ENCODE data around the gene NUMB. TPM values are rescaled to one million over a fixed set of nuclear protein-coding genes. Genes with fewer than 3 reads are reported as not detected.
A peak's percentile ranks its signal among the peaks of the same experiment; 100 is the strongest.

The NUMB gene
- total and polyA plus RNA-seq, 2 donors (not counting 1 experiment from before 2014, with no cell fraction given) = 36.0 to 151 TPM

- no peaks in the 10 kb centered on the region for H3K27me3 ChIP-seq (ENCODE audit: control insufficient read depth, insufficient read depth, low read length)
- TF ChIP-seq CTCF (conservative IDR thresholded peaks at IDR 0.05 in 1 of 2, IDR thresholded peaks at IDR 0.05 in 1 of 2; ENCODE audit: low read depth in 1 of 2, low read length in 2 of 2) (no peak), EZH2 (IDR thresholded peaks at IDR 0.05; ENCODE audit: low read length, missing control alignments) (no peak)
- H3K27ac ChIP-seq (ENCODE audit: insufficient read depth, low read length) = no peak overlapping the region
- DNase-seq (ENCODE audit: low read depth in 2 of 2) = no peak
- H3K4me1 ChIP-seq (ENCODE audit: control insufficient read depth, extremely low read depth, insufficient read depth, low read length) = peaks cover 4% of the 10 kb centered on the region
- no peak overlapping the region for H3K9ac ChIP-seq (ENCODE audit: insufficient read depth, low read length)
- H3K79me2 ChIP-seq (ENCODE audit: control insufficient read depth, insufficient read depth, low read length) = peaks cover 11% of the 10 kb centered on the region
- no peaks in the 10 kb centered on the region for H3K36me3 ChIP-seq (ENCODE audit: control insufficient read depth, insufficient read depth, low read length)
- peak overlapping the region; percentile 39 to 75 (median 45) for H3K4me3 ChIP-seq (replicated peaks in 1 of 4; ENCODE audit: control extremely low read depth in 1 of 4, insufficient read depth in 1 of 4, low read depth in 3 of 4, low read length in 4 of 4)
- H2AFZ ChIP-seq (ENCODE audit: low read length) = peak overlapping the region; percentile 75
- H3K4me2 ChIP-seq (ENCODE audit: extremely low read depth, insufficient read depth, low read length) = peak overlapping the region; percentile 81
- H3K9me3 ChIP-seq (ENCODE audit: control insufficient read depth, insufficient read depth, low read depth, low read length) = no peaks in the 10 kb centered on the region
- no peaks in the 10 kb centered on the region for H4K20me1 ChIP-seq (ENCODE audit: control insufficient read depth, extremely low read depth, insufficient read depth, low read length)
Measured at GRCh38 chr14:73492043-73492552, 33.8 kb upstream of the NUMB start.

GRCh38 chr14:73491256-73492042 is 33.1 kb upstream of the NUMB start:
- H3K4me3 ChIP-seq (replicated peaks in 1 of 4; ENCODE audit: control extremely low read depth in 1 of 4, insufficient read depth in 1 of 4, low read depth in 3 of 4, low read length in 4 of 4) = peak overlapping the region; percentile 40 to 75 (median 50)
- peak overlapping the region; percentile 75 for H2AFZ ChIP-seq (ENCODE audit: low read length)
- TF ChIP-seq EZH2 (IDR thresholded peaks at IDR 0.05; ENCODE audit: low read length, missing control alignments) = no peak
- no peak for TF ChIP-seq CTCF (conservative IDR thresholded peaks at IDR 0.05 in 1 of 2, IDR thresholded peaks at IDR 0.05 in 1 of 2; ENCODE audit: low read depth in 1 of 2, low read length in 2 of 2)
- H3K4me2 ChIP-seq (ENCODE audit: extremely low read depth, insufficient read depth, low read length) = peak overlapping the region; percentile 81
- H3K9me3 ChIP-seq (ENCODE audit: control insufficient read depth, insufficient read depth, low read depth, low read length) = no peaks in the 10 kb centered on the region
- H3K27ac ChIP-seq (ENCODE audit: insufficient read depth, low read length) = peak overlapping the region; percentile 57
- DNase-seq (ENCODE audit: low read depth in 2 of 2) = peak; percentile 54 to 80
- H3K36me3 ChIP-seq (ENCODE audit: control insufficient read depth, insufficient read depth, low read length) = no peaks in the 10 kb centered on the region
- H3K79me2 ChIP-seq (ENCODE audit: control insufficient read depth, insufficient read depth, low read length) = peaks cover 11% of the 10 kb centered on the region
- H3K27me3 ChIP-seq (ENCODE audit: control insufficient read depth, insufficient read depth, low read length) = no peaks in the 10 kb centered on the region
- H3K9ac ChIP-seq (ENCODE audit: insufficient read depth, low read length) = peak overlapping the region; percentile 51
- no peaks in the 10 kb centered on the region for H4K20me1 ChIP-seq (ENCODE audit: control insufficient read depth, extremely low read depth, insufficient read depth, low read length)
- peaks cover 4% of the 10 kb centered on the region for H3K4me1 ChIP-seq (ENCODE audit: control insufficient read depth, extremely low read depth, insufficient read depth, low read length)

- H2AFZ ChIP-seq (ENCODE audit: low read length) = no peak overlapping the region
- no peak for DNase-seq (ENCODE audit: low read depth in 2 of 2)
Measured at GRCh38 chr14:73489481-73490175, 31.3 kb upstream of the NUMB start.

More at GRCh38 chr14:73489481-73490175, 31.3 kb upstream of the NUMB start:
- TF ChIP-seq EZH2 (IDR thresholded peaks at IDR 0.05; ENCODE audit: low read length, missing control alignments) = no peak
- no peak for TF ChIP-seq CTCF (conservative IDR thresholded peaks at IDR 0.05 in 1 of 2, IDR thresholded peaks at IDR 0.05 in 1 of 2; ENCODE audit: low read depth in 1 of 2, low read length in 2 of 2)
- no peak overlapping the region for H3K27ac ChIP-seq (ENCODE audit: insufficient read depth, low read length)
- no peak overlapping the region for H3K4me2 ChIP-seq (ENCODE audit: extremely low read depth, insufficient read depth, low read length)
- no peaks in the 10 kb centered on the region for H4K20me1 ChIP-seq (ENCODE audit: control insufficient read depth, extremely low read depth, insufficient read depth, low read length)
- no peaks in the 10 kb centered on the region for H3K36me3 ChIP-seq (ENCODE audit: control insufficient read depth, insufficient read depth, low read length)
- no peaks in the 10 kb centered on the region for H3K27me3 ChIP-seq (ENCODE audit: control insufficient read depth, insufficient read depth, low read length)
- no peak overlapping the region for H3K9ac ChIP-seq (ENCODE audit: insufficient read depth, low read length)
- no peak overlapping the region for H3K4me3 ChIP-seq (replicated peaks in 1 of 4; ENCODE audit: control extremely low read depth in 1 of 4, insufficient read depth in 1 of 4, low read depth in 3 of 4, low read length in 4 of 4)
- H3K4me1 ChIP-seq (ENCODE audit: control insufficient read depth, extremely low read depth, insufficient read depth, low read length) = peaks cover 4% of the 10 kb centered on the region
- peaks cover 11% of the 10 kb centered on the region for H3K79me2 ChIP-seq (ENCODE audit: control insufficient read depth, insufficient read depth, low read length)
- H3K9me3 ChIP-seq (ENCODE audit: control insufficient read depth, insufficient read depth, low read depth, low read length) = no peaks in the 10 kb centered on the region
